GF-D8 (cell line): ENCODE data around the gene SLC9B2.

Experiments
- DNase-seq: peaks from one replicate; lab custom pipeline; 2025; lab: John Stamatoyannopoulos, UW

The SLC9B2 gene

DNA sequence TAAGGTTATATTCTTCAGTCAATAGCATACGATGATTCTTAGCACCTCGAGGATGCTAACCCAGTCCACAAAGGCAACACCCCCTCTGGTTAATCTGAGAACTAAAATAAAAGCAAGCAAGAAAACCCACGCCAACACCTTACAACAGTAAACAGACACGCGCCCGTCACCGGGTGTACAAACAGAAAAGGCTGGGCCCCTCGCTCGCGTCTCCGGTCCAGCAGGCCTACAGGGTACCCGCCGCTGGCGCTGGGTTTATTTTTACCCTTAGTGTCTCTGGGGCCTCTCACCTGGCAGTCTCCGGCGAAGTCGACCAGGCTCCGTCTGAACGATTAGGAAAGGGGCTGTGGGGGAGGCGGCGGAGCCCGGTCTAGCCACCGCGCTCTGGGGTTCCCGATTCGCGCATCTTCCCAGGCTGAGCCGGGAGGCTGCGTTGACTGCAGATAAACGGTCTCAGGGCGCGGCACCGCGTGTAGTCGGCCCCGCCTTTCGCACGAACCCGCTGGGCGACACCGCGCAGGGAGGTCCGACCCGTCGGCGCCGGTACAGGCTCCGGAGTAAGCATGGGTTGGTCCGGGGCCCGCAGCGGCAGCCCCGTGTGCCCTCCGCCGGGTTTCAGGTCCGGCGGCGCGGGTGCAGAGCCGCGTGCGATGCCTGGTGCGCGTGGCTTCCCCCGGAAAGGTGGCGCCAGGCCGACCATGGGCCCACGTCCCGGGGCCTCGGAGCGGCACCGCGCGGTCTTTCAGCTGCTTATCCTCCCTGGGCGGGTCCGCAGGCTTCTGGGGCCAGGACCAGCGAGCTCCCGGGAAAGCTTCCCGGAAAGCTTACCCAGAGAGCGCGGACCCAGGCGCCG lies 441 bp downstream of the SLC9B2 start:
- peak; percentile 35 for DNase-seq

- no peak for DNase-seq
Measured at GRCh38 chr4:103075435-103075893, 1.1 kb downstream of the SLC9B2 start.

GRCh38 chr4:103074744-103075434 lies 1.7 kb downstream of the SLC9B2 start:
- no peak for DNase-seq

DNA sequence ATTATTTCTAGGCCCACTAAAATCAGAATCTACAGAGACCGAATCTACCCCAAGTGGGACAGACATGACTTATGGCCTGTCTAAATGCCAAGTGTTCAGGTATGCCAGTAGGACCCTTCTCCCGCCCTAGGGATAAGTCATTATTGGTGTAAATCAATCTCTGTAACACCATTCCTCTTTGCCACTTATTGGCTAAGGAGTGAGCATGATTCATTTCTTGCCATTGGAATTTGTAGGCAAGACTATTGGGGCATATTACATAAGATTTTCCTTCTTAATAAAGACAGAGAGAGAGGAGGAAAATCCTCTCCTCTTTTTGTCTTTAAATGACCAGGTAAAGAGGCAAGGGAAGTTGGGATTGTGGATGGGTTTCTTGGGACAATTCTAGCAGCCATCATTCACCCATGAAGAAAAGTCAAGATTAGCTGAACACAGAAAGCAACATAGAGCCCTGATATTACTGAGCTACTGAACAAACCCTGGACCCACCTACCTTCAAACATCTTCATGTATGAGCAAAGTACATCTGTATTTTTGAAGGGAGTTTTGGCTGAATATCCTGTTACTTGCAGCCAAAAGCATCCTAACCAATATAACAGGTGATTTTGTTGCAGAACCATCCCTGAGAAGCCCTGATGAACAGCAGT lies 2.6 kb downstream of the SLC9B2 start:
- DNase-seq = no peak

DNA sequence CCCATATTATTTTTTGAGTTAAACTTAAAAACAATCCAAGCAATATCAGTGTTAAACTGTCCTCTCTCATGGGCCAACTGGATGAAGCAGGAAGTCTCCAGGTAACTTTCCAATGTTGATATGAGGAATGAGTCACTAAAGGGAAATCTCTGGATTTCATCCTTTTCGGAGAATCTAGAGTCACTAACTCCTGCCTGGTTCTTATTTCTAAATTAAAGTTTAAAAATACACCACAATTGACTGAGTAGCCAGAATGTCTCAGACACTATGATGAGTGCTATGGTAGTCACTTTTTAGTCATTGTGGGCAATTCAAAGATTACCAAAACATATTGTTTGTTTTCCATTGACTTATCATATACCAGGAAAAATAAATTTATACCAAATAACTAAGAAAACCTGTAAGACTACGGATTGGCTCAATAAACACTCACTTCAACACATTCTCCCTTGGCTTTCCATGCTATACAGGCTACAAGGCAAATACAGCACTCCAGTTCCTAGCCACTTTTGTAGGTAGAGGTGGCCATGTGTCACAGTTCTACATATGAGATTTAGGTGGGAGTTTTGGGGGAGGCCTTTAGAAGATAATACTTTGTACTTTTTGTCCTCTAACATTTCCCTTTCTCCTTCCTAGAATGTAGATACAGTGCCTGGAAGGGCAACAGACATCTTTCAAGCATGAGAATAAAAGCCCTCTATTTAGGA lies 8.6 kb downstream of the SLC9B2 start:
- DNase-seq = no peak

DNA sequence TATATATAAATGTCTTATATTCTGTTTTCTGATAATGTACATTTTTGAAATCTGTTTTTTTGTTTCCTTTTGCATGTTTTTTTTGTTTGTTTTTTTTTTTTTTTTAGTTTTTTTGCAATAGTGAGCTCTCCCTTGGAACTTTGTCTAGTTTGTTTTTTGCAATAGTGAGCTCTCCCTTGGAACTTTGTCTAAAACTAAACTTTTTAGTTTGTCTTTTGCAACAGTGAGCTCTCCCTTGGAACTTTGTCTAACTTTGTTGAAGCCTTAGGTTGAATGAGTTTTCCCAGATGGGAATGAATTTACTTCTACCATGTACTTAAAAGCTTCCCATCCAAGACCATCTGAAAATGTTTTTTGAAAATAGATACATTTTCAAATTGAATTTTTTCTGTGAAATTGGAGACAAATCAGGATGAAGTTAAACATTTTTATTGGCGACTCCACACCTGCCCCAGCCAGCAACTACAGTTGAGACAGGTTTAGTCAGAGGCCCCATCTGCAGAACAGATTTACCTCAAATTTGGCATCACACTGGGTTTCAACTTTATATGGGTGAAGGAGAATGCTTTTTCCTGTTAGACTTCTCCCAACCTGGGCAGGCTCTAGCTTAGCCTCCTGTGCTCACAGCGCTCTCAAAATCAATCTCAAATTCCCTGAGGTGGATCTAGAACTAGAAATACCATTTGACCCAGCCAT lies 16.0 kb downstream of the SLC9B2 start:
- DNase-seq = no peak

- DNase-seq = no peak
Measured at GRCh38 chr4:103054030-103054429, 22.5 kb downstream of the SLC9B2 start.

- no peak for DNase-seq
Measured at GRCh38 chr4:103052779-103053178, 23.8 kb downstream of the SLC9B2 start.

DNA sequence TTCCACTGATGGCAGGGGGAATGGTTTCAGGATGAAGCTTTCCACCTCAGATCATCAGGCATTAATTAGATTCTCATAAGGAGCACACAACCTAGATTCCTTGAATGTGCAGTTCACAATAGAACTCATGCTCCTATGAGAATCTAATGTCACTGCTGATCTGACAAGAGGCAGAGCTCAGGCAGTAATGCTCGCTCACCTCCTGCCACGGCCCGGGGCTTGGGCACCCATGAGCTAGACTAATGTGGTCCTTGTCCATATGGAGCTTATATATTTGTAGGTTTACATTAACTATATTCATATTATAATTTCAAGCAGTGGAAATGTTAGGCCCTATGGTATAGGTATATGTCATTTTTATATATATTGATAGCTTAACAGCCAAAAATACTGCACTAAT lies 24.4 kb downstream of the SLC9B2 start:
- no peak for DNase-seq

DNA sequence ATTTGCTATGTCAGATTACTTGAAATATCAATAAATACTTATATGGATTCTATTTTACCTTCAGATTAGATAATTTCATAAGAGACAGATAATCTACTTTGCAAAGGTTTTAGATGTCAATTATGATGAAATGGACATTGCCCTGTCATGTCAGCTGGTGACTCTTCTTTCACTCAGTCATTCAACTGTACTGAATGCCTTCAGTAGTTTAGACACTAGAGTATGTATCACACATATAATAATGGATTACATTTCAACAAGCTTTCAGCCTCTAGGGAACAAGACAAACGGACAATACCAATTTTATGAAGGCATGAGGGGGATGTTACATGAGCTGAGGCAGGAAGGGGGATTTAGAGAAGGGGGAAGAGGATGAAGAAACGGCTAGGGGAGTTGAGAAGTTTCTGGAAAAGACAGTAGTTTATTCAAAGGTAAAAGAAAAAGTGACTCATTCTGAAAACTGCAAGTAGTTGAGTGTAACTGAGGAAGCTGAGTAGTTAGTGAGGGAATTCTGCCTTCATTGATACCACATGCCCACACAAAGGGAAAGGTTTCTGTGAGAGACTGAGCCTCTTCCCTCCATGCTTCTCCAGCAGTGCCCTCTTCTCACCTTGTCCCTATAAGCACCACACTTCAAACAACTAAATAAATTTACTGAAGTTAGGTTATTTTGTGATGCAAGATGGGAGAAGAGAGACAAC lies 25.7 kb downstream of the SLC9B2 start:
- DNase-seq = no peak

DNA sequence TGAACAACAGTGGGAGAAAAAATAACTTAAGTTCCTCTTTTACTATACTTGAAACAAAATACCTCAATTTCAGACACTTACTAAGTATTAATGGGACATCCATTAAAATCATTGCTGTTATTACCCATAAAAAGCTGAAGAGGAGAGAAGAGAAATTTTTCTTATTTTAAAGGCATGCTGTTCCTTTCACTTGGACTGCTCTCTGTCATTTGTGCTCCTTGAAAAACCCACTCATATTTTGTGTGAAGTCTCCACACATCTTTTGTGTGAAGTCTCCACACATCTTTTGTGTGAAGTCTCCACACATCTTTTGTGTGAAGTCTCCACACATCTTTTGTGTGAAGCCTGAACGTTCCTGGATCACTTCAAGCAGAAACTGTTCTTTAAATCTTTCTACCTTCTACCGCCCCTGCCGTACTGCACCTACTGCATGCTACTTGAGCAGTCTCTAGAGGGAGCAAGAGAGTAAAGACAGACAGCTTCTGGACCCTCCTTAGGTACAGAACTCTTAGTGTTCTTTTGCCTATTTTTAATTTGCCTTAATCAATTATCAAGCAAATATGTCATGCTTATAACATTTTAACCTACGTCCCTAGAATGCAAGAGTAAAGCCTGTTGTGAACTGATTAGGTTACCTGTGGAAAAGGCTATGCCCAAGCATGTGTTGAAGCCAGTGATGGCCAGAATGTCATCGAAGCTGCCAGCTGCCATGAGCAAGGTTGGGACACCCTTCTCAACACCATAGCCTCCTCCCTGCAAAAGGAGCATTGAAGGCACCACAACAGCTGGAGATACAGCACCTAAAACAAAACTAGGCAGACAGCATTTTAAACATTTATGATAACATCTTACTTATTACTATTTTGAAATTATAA lies 29.9 kb downstream of the SLC9B2 start:
- DNase-seq = no peak

DNA sequence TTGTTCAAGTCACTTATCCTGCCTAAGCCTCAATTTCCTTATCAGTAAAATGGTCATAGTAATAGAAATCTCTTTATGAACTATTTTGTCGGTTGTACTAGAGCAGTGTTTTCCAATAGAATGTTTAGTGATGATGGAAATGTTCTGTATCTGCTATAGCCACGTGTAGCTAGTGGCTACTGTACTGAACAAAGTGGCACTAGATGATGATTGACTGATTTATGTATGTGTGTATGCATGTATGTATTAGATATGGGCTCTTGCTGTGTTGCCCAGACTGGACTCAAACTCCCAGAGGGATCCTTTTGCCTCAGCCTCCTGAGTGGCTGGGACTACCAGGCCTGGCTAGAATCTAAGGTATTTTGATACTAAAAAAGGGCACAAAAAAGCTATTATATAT lies 32.4 kb downstream of the SLC9B2 start:
- DNase-seq = no peak

DNA sequence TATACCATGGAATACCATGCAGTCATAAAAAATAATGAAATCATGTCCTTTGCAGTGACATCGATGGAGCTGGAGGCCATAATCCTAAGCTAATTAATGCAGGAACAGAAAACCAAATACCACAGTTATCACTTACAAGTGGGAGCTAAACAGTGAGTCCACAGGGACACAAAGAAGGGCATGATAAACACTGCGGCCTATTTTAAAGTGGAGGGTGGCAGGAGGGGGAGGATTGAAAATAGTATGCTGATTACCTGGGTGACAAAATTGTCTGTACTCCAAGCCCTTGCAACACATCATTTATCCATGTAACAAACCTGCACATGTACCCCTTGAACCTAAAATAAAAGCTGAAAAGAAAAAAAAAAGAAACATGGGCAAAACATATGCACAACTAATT lies 40.4 kb downstream of the SLC9B2 start:
- no peak for DNase-seq

DNA sequence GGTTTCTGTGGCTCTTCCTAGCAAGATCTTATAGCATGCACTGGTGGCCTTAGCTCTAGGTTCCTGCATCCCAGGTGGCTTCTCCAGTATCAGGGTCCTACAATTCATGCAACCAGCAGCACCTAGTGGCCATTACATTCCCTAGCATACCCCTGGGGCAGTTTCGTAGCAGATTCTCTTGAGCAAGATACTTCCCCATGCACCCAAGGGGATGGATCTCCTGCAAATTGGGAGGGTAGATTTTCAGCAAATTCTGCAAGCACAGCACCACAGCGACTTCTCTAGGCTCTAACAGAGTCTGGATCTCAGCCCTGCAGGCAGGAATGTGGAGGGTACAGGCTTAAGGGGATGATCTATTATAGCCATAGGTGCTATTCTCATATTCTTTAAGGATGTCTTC lies 44.0 kb downstream of the SLC9B2 start:
- DNase-seq = peak; percentile 32

DNA sequence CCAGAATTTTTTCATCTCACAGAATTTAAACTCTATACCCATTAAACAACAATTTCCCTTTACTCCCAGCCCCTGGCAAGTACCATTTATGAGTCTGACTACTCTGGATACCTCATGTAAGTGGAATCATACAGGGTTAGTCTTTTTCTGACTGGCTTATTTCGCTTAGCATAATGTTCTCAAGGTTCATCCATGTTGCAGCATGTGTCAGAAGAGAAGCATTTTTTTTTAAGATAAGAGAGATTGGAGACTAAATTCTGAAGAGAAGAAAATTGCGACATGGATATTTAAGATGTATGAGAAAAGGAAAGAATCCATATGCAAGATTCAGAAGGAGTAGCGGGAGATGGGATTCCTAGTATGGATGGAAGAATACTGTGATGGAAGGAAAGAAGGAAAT lies 45.8 kb downstream of the SLC9B2 start:
- no peak for DNase-seq

DNA sequence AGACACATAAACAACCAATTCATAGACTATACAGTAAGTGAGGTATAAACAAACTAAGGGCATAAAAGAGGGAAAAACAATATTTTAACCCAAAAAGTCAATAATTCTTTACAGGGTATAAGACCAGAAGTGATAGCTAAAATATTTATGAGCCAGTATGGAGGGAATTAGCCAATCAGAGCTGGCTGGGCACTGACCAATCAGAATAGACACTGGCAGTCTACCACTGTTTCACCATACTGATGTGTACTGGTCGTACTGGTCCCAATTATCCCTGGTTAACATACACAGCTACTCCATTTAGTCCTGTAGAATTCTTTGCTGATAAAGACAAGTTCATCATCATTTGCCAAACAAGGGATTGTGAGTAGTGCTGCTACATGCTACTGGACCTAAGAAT lies 47.3 kb downstream of the SLC9B2 start:
- no peak for DNase-seq

DNA sequence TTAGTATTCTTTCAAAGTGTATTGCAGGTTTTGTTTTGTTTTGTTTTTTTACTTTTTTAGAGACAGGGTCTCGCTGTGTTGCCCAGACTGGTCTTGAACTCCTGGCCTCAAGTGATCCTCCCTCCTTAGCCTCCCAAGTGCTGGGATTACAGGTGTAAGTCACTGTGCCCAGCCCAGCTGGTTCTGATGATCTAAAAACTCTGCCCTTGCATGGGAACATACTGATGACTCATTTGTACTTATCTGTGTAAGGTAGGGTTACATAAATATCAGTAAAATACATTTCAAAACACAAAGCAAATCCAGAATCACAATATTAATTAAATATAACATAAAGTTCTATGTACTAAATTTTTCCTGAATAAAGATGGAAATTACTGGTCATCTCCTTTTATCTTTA lies 49.7 kb downstream of the SLC9B2 start:
- no peak for DNase-seq

GRCh38 chr4:103024996-103025395 lies 51.6 kb downstream of the SLC9B2 start:
- no peak for DNase-seq

GRCh38 chr4:103021120-103021519 lies 55.4 kb downstream of the SLC9B2 start:
- no peak for DNase-seq
